ENCODE data around the gene FMR1. TPM values are rescaled to one million over a fixed set of nuclear protein-coding genes. Genes with fewer than 3 reads are reported as not detected.

FMR1 gene
- total RNA-seq, 3 donors from 2014 or later, result 42.1 to 56.9 (median 44.7) TPM

DNA sequence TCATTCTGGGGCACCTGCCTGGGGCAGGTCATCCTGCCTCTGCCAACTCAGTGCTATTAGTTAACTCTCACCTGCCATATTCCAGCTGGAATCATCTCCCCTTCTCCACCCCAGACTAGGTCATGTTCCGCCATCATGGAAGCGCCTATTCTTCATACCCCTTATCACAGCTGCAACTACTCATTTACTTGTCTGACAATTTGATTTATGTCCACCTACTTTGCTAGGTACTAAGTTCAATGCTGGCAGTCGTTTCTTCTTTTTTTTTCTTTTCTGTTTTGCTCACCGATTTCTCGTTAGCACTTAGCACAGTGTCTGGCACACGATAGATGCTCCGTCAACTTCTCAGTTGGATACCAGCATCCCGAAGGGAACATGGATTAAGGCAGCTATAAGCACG lies 1.1 kb upstream of the FMR1 start:
- Histone ChIP-seq H3K4me3 (no peak overlapping the region), H3K36me3 (ENCODE audit: low read depth) (no peaks in the 10 kb centered on the region), H3K9me3 (no peaks in the 10 kb centered on the region), H3K4me1 (ENCODE audit: low read depth) (peaks cover 4% of the 10 kb centered on the region)
- DNase-seq, result no peak
- intact Hi-C loops (cut with DNase I, micrococcal nuclease), result no loop called here
- ATAC-seq, result no peak
- no peak for TF ChIP-seq CTCF (IDR thresholded peaks at IDR 0.05)

- intact Hi-C loops (cut with DNase I, micrococcal nuclease), result no loop called here
- no peak for TF ChIP-seq CTCF (IDR thresholded peaks at IDR 0.05)
- H3K36me3 ChIP-seq (ENCODE audit: low read depth), result no peaks in the 10 kb centered on the region
- H3K4me3 ChIP-seq, result peak overlapping the region; percentile 34
- peak; percentile 38 to 61 (median 56) for DNase-seq
- H3K9me3 ChIP-seq, result no peaks in the 10 kb centered on the region
- peak; percentile 43 for ATAC-seq
- H3K4me1 ChIP-seq (ENCODE audit: low read depth), result peaks cover 4% of the 10 kb centered on the region
Observed at GRCh38 chrX:147912093-147912801, 528 bp downstream of the FMR1 start.

DNA sequence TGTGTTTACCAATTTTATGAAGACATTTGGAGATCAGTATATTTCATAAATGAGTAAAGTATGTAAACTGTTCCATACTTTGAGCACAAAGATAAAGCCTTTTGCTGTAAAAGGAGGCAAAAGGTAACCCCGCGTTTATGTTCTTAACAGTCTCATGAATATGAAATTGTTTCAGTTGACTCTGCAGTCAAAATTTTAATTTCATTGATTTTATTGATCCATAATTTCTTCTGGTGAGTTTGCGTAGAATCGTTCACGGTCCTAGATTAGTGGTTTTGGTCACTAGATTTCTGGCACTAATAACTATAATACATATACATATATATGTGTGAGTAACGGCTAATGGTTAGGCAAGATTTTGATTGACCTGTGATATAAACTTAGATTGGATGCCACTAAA lies 1.9 kb downstream of the FMR1 start:
- no peaks in the 10 kb centered on the region for H3K36me3 ChIP-seq (ENCODE audit: low read depth)
- H3K4me3 ChIP-seq, result no peak overlapping the region
- DNase-seq (no peak), ATAC-seq (no peak)
- no peak for TF ChIP-seq CTCF (IDR thresholded peaks at IDR 0.05)
- H3K9me3 ChIP-seq, result no peaks in the 10 kb centered on the region
- intact Hi-C loops (cut with DNase I, micrococcal nuclease), result no loop called here
- peaks cover 4% of the 10 kb centered on the region for H3K4me1 ChIP-seq (ENCODE audit: low read depth)

GRCh38 chrX:147914591-147914990 lies 2.9 kb downstream of the FMR1 start:
- intact Hi-C loops (cut with DNase I, micrococcal nuclease), result no loop called here
- ATAC-seq (no peak), DNase-seq (no peak)
- no peak for TF ChIP-seq CTCF (IDR thresholded peaks at IDR 0.05)
- no peaks in the 10 kb centered on the region for H3K9me3 ChIP-seq
- H3K4me3 ChIP-seq, result no peak overlapping the region
- H3K4me1 ChIP-seq (ENCODE audit: low read depth), result peaks cover 4% of the 10 kb centered on the region
- no peaks in the 10 kb centered on the region for H3K36me3 ChIP-seq (ENCODE audit: low read depth)

- Histone ChIP-seq H3K4me3 (no peak overlapping the region), H3K36me3 (ENCODE audit: low read depth) (no peaks in the 10 kb centered on the region), H3K4me1 (ENCODE audit: low read depth) (peaks cover 4% of the 10 kb centered on the region), H3K9me3 (no peaks in the 10 kb centered on the region)
- intact Hi-C loops (cut with DNase I, micrococcal nuclease), result no loop called here
- DNase-seq (no peak), ATAC-seq (no peak)
- no peak for TF ChIP-seq CTCF (IDR thresholded peaks at IDR 0.05)
Observed at GRCh38 chrX:147916375-147916968, 4.8 kb downstream of the FMR1 start.
